GM10847 (cell line): ENCODE results near the gene SEPTIN2.

Experiments used
- POLR2A ChIP-seq: IDR thresholded peaks from 2 replicates; pipeline ENCODE4 v1.6.1; 2011; ENCODE audit not compliant: insufficient read length; ENCODE audit errors: extremely low read depth

SEPTIN2 gene

GRCh38 chr2:241321886-241322285 lies 6.2 kb downstream of the SEPTIN2 start:
- TF ChIP-seq POLR2A: no peak

DNA sequence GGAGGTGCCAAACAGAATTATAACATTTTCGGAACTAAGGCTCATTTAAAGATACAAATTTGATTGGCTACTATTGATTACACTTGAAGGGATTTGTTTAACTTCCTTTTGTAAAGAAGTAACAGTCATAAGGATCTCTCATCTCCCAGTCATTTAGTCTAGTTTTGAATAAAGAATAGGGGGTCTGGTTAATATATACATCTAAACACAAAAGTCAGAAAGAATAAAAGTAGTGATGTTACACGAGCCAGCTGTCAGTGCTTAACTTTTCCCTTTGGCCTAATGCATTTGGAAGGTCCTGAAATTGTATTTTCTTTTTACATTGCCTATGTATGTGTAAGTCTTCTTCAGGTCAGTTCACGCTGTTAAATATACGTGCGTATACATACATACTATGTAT lies 8.1 kb downstream of the SEPTIN2 start:
- no peak for TF ChIP-seq POLR2A

DNA sequence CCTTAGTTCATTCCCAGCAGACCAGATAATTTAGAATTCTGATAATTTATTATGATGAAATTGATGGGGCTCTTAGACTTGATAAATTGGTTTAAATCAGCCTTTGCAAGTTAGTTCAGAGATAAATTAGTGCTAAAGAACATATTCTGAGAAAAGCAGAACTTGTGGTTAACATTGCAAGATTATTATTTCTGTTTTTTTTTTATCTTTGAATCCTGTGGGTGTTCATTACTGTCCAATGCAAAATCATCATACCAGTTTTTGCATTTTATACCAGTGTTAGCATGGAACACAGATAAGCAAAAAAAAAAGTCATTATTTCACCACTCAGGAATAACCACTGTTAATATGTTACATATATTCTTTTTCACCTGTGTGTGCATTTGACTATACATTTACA lies 9.1 kb downstream of the SEPTIN2 start:
- TF ChIP-seq POLR2A: no peak

GRCh38 chr2:241325257-241325656 lies 9.5 kb downstream of the SEPTIN2 start:
- TF ChIP-seq POLR2A: no peak

DNA sequence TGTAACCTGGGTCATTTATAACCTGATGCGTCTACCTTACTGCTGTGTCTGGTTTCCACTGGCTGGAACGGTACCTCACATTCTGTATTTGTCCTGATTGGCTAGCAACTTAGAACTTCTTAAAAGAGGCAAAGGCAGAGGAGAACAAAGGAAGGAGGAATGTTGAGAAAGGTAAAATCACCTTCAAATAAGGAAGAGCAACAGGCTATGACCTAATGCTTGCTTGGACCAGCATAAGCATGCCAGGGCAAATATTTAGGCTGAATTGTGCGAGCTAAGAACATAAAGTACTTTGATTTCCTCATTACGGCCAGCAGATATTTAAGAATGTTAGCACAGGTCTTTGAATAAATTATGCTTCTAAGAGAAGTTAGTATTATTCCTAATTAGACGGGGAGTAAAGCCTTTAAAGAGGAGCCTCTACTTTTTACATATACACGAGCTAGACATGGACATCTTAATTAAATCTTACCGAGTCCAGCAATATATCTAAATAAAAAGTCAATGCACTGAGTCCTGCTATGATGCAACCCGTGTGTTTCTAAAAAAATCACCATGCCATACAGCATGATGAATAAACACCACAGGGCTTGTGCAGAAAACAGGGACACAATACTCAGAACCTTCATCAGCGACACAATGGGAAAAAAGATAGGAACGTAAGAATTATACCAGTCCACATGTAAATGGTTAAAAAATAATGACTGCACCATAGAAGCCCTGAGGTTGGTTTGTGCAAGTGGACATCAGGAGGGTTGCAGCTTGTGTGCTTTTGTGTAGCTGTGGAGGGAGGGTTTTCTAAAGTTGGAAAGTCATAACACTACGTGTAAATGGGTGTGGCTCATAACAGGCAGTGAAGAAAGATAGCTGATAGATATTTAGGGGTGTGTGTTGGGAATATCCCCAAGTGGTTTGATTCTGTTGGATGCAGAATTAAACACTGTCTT lies 14.2 kb downstream of the SEPTIN2 start:
- TF ChIP-seq POLR2A: no peak

DNA sequence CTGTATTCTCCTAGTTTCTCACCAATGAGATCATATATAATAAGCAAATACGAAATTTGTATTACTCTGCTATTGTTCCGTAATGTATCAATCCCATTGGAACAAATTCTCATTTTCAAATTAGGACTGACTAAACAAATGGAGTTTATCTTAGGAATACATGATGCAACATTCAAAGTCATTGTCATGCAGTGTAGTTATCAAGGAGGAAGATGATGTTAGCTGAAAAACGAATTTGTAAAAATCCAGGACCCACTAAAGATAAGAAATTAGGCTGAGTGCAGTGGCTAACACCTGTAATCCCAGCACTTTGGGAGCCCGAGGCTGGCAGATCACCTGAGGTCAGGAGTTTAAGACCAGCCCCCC lies 14.9 kb downstream of the SEPTIN2 start:
- no peak for TF ChIP-seq POLR2A

DNA sequence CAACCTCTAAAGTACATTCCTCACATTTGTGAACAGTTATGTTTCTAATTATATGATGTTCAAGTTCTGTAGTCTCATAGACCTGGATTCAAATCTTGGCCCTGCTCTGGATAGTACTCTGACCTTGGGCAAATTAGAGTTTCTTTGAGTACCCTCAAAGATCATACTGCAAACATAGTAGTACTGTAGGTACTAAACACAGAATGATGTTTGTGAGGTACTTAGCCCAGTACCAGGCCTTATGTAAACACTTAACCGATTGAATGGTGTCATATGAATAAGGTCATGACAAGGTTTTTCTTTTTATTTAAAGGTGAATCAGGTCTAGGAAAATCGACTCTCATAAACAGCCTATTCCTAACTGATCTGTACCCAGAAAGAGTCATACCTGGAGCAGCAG lies 19.1 kb downstream of the SEPTIN2 start:
- TF ChIP-seq POLR2A: no peak

- TF ChIP-seq POLR2A: no peak
Measured at GRCh38 chr2:241339839-241340630, 24.3 kb downstream of the SEPTIN2 start.

- TF ChIP-seq POLR2A: no peak
Measured at GRCh38 chr2:241340631-241341163, 25.0 kb downstream of the SEPTIN2 start.

DNA sequence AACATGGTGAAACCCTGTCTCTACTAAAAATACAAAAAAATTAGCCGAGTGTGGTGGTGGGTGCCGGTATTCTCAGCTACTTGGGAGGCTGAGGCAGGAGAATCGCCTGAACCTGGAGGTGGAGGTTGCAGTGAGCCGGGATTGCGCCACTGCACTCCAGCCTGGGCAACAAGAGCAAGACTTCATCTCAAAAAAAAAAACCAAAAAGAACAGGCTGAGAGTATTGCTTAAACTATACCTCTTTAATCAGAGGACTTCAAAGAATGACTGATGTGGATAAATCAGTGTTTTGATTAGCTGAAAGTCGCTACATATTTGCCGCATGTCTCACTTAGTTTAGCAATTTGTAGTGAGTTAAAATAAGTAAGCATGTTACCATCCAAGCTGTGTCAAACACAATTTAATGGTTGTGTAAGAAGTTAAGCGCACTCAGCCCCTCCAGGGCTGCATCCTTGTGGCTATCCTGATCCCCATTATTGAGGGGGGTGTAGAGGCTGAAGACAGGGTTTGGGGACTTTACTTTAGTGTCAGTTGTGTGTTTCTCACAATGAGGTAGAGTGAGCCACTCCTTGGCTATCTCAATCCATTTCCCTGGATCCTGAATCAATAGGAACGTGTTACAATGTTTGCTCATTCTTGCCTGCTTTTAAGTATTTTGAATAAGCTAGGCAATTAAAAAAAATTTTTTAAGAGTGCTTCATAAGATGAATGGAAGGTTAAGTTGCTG lies 29.4 kb downstream of the SEPTIN2 start:
- TF ChIP-seq POLR2A: no peak

GRCh38 chr2:241349941-241350340 lies 34.2 kb downstream of the SEPTIN2 start:
- TF ChIP-seq POLR2A: no peak

- TF ChIP-seq POLR2A: no peak
Measured at GRCh38 chr2:241350530-241350877, 34.8 kb downstream of the SEPTIN2 start.

GRCh38 chr2:241350878-241351639 lies 35.3 kb downstream of the SEPTIN2 start:
- TF ChIP-seq POLR2A: no peak

GRCh38 chr2:241351640-241352031 lies 35.9 kb downstream of the SEPTIN2 start:
- TF ChIP-seq POLR2A: no peak

DNA sequence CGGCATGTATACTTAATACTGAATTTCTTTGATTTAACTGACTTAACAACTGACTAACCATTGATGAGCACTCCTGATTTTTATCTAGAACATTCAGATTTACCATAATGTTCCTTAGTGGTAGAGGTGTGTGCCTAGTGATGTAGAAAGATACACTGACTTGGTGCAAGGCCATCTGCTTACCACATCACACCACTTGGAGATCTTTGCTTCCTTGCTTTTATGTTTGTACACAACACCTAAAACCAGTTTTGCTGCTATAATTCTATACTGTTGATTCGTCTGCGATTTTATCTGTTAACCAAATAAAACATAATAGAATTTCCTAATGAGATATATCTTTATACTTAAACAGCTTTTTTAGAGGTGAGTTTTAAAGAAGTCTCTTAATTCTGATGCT lies 36.5 kb downstream of the SEPTIN2 start:
- TF ChIP-seq POLR2A: no peak
